Measurements from ENCODE around the gene PNPLA7. TPM values are rescaled to one million over a fixed set of nuclear protein-coding genes. Genes with fewer than 3 reads are reported as not detected.

The PNPLA7 gene
- total and polyA plus RNA-seq, 4 donors: 0.75 to 6.5 (median 2.1) TPM

- no peaks in the 10 kb centered on the region for H3K27me3 ChIP-seq (ENCODE audit: control insufficient read depth in 4 of 4, insufficient read depth in 4 of 4, low read length in 3 of 4)
These were observed 113.2 kb downstream of the PNPLA7 start for GRCh38 chr9:137436761-137437600.

GRCh38 chr9:137435980-137436760 lies 114.0 kb downstream of the PNPLA7 start:
- no peak for DNase-seq (ENCODE audit: low spot score)
- TF ChIP-seq GABPA (IDR thresholded peaks at IDR 0.05 in 1 of 2, conservative IDR thresholded peaks at IDR 0.05 in 1 of 2) (no peak), NR2F2 (IDR thresholded peaks at IDR 0.05) (no peak), JUND (IDR thresholded peaks at IDR 0.05) (peak in 1 of 2 donors; percentile 38), HNF4A (conservative IDR thresholded peaks at IDR 0.05) (no peak)
- H3K36me3 ChIP-seq (ENCODE audit: control insufficient read depth in 4 of 4, insufficient read depth in 3 of 4, low read depth in 1 of 4, low read length in 3 of 4): no peaks in the 10 kb centered on the region
- H3K9me3 ChIP-seq (ENCODE audit: control insufficient read depth in 4 of 4, low read length in 3 of 4): no peaks in the 10 kb centered on the region
- no peak overlapping the region for H3K4me3 ChIP-seq (ENCODE audit: low read depth in 1 of 3, low read length in 3 of 3)
- no peaks in the 10 kb centered on the region for H3K27me3 ChIP-seq (ENCODE audit: control insufficient read depth in 4 of 4, insufficient read depth in 4 of 4, low read length in 3 of 4)
- WGBS: 81% methylated on average over 42 of the region's 42 CpGs
- no peak overlapping the region for H3K9ac ChIP-seq (ENCODE audit: low read depth in 1 of 2, low read length in 2 of 2)
- H3K27ac ChIP-seq (ENCODE audit: low read depth in 1 of 2, low read length in 2 of 2): no peak overlapping the region
- peaks cover 0 to 4% (median 0%) of the 10 kb centered on the region in 4 donors for H3K4me1 ChIP-seq (ENCODE audit: control insufficient read depth in 4 of 4, insufficient read depth in 4 of 4, low read length in 3 of 4)

More at GRCh38 chr9:137436761-137437600, 113.2 kb downstream of the PNPLA7 start:
- peaks cover 2 to 7% (median 2%) of the 10 kb centered on the region in 4 donors for H3K4me1 ChIP-seq (ENCODE audit: control insufficient read depth in 4 of 4, insufficient read depth in 4 of 4, low read length in 3 of 4)
- H3K27ac ChIP-seq (ENCODE audit: low read depth in 1 of 2, low read length in 2 of 2): no peak overlapping the region
- no peak overlapping the region for H3K9ac ChIP-seq (ENCODE audit: low read depth in 1 of 2, low read length in 2 of 2)
- WGBS: 80% methylated on average over 24 of the region's 24 CpGs
- TF ChIP-seq HNF4G (IDR thresholded peaks at IDR 0.05) (no peak), JUND (IDR thresholded peaks at IDR 0.05) (no peak), RAD21 (IDR thresholded peaks at IDR 0.05) (no peak), EGR1 (IDR thresholded peaks at IDR 0.05; ENCODE audit: low read depth in 2 of 2) (no peak), SP1 (IDR thresholded peaks at IDR 0.05) (no peak), YY1 (IDR thresholded peaks at IDR 0.05) (no peak)
- TF ChIP-seq, protein P1, sequence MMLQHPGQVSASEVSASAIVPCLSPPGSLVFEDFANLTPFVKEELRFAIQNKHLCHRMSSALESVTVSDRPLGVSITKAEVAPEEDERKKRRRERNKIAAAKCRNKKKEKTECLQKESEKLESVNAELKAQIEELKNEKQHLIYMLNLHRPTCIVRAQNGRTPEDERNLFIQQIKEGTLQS (IDR thresholded peaks at IDR 0.05): no peak
- no peak overlapping the region for H3K4me3 ChIP-seq (ENCODE audit: low read depth in 1 of 3, low read length in 3 of 3)
- H3K36me3 ChIP-seq (ENCODE audit: control insufficient read depth in 4 of 4, insufficient read depth in 3 of 4, low read depth in 1 of 4, low read length in 3 of 4): no peaks in the 10 kb centered on the region
- DNase-seq (ENCODE audit: low spot score): no peak
- no peaks in the 10 kb centered on the region for H3K9me3 ChIP-seq (ENCODE audit: control insufficient read depth in 4 of 4, low read length in 3 of 4)

- Histone ChIP-seq H3K9ac (ENCODE audit: low read depth in 1 of 2, low read length in 2 of 2) (no peak overlapping the region), H3K4me3 (ENCODE audit: low read depth in 1 of 3, low read length in 3 of 3) (no peak overlapping the region), H3K27ac (ENCODE audit: low read depth in 1 of 2, low read length in 2 of 2) (no peak overlapping the region), H3K4me1 (ENCODE audit: control insufficient read depth in 4 of 4, insufficient read depth in 4 of 4, low read length in 3 of 4) (peaks cover 0 to 4% (median 0%) of the 10 kb centered on the region in 4 donors), H3K36me3 (ENCODE audit: control insufficient read depth in 4 of 4, insufficient read depth in 3 of 4, low read depth in 1 of 4, low read length in 3 of 4) (no peaks in the 10 kb centered on the region), H3K27me3 (ENCODE audit: control insufficient read depth in 4 of 4, insufficient read depth in 4 of 4, low read length in 3 of 4) (no peaks in the 10 kb centered on the region), H3K9me3 (ENCODE audit: control insufficient read depth in 4 of 4, low read length in 3 of 4) (no peaks in the 10 kb centered on the region)
- 87% methylated on average over 20 of the region's 20 CpGs for WGBS
- no peak for DNase-seq (ENCODE audit: low spot score)
- no peak for TF ChIP-seq EGR1 (IDR thresholded peaks at IDR 0.05; ENCODE audit: low read depth in 2 of 2)
- TF ChIP-seq TAF1 (conservative IDR thresholded peaks at IDR 0.05): no peak
- TF ChIP-seq, protein P2, sequence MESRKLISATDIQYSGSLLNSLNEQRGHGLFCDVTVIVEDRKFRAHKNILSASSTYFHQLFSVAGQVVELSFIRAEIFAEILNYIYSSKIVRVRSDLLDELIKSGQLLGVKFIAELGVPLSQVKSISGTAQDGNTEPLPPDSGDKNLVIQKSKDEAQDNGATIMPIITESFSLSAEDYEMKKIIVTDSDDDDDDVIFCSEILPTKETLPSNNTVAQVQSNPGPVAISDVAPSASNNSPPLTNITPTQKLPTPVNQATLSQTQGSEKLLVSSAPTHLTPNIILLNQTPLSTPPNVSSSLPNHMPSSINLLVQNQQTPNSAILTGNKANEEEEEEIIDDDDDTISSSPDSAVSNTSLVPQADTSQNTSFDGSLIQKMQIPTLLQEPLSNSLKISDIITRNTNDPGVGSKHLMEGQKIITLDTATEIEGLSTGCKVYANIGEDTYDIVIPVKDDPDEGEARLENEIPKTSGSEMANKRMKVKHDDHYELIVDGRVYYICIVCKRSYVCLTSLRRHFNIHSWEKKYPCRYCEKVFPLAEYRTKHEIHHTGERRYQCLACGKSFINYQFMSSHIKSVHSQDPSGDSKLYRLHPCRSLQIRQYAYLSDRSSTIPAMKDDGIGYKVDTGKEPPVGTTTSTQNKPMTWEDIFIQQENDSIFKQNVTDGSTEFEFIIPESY (IDR thresholded peaks at IDR 0.05): no peak
- TF ChIP-seq FOXA2 (IDR thresholded peaks at IDR 0.05): no peak
- TF ChIP-seq, protein P3, sequence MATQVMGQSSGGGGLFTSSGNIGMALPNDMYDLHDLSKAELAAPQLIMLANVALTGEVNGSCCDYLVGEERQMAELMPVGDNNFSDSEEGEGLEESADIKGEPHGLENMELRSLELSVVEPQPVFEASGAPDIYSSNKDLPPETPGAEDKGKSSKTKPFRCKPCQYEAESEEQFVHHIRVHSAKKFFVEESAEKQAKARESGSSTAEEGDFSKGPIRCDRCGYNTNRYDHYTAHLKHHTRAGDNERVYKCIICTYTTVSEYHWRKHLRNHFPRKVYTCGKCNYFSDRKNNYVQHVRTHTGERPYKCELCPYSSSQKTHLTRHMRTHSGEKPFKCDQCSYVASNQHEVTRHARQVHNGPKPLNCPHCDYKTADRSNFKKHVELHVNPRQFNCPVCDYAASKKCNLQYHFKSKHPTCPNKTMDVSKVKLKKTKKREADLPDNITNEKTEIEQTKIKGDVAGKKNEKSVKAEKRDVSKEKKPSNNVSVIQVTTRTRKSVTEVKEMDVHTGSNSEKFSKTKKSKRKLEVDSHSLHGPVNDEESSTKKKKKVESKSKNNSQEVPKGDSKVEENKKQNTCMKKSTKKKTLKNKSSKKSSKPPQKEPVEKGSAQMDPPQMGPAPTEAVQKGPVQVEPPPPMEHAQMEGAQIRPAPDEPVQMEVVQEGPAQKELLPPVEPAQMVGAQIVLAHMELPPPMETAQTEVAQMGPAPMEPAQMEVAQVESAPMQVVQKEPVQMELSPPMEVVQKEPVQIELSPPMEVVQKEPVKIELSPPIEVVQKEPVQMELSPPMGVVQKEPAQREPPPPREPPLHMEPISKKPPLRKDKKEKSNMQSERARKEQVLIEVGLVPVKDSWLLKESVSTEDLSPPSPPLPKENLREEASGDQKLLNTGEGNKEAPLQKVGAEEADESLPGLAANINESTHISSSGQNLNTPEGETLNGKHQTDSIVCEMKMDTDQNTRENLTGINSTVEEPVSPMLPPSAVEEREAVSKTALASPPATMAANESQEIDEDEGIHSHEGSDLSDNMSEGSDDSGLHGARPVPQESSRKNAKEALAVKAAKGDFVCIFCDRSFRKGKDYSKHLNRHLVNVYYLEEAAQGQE (IDR thresholded peaks at IDR 0.05): no peak
- TF ChIP-seq FOXA1 (IDR thresholded peaks at IDR 0.05): no peak
- no peak for TF ChIP-seq GABPA (IDR thresholded peaks at IDR 0.05 in 1 of 2, conservative IDR thresholded peaks at IDR 0.05 in 1 of 2)
- no peak for TF ChIP-seq RXRA (IDR thresholded peaks at IDR 0.05)
- no peak for TF ChIP-seq HNF4A (conservative IDR thresholded peaks at IDR 0.05)
- TF ChIP-seq RAD21 (IDR thresholded peaks at IDR 0.05): no peak
- no peak for TF ChIP-seq JUND (IDR thresholded peaks at IDR 0.05)
- TF ChIP-seq, protein P1 (IDR thresholded peaks at IDR 0.05): no peak
- TF ChIP-seq SP1 (IDR thresholded peaks at IDR 0.05): no peak
- no peak for TF ChIP-seq HNF4G (IDR thresholded peaks at IDR 0.05)
- TF ChIP-seq, protein P4, sequence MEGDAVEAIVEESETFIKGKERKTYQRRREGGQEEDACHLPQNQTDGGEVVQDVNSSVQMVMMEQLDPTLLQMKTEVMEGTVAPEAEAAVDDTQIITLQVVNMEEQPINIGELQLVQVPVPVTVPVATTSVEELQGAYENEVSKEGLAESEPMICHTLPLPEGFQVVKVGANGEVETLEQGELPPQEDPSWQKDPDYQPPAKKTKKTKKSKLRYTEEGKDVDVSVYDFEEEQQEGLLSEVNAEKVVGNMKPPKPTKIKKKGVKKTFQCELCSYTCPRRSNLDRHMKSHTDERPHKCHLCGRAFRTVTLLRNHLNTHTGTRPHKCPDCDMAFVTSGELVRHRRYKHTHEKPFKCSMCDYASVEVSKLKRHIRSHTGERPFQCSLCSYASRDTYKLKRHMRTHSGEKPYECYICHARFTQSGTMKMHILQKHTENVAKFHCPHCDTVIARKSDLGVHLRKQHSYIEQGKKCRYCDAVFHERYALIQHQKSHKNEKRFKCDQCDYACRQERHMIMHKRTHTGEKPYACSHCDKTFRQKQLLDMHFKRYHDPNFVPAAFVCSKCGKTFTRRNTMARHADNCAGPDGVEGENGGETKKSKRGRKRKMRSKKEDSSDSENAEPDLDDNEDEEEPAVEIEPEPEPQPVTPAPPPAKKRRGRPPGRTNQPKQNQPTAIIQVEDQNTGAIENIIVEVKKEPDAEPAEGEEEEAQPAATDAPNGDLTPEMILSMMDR (IDR thresholded peaks at IDR 0.05; ENCODE audit: low read depth, low read length, missing input control): no peak
These were observed 114.8 kb downstream of the PNPLA7 start for GRCh38 chr9:137435381-137435891.
